GM19023 (cell line): ENCODE results near the gene GATB.

Source experiments
- ATAC-seq: cut with Tn5 transposase; IDR thresholded peaks from one replicate; pipeline ENCODE4 v1.9.1; 2021; ENCODE audit warnings: mild to moderate bottlenecking, moderate library complexity; ENCODE audit not compliant: unreplicated experiment

Gene GATB

GRCh38 chr4:151658959-151659600 lies 101.7 kb downstream of the GATB start:
- no peak for ATAC-seq

DNA sequence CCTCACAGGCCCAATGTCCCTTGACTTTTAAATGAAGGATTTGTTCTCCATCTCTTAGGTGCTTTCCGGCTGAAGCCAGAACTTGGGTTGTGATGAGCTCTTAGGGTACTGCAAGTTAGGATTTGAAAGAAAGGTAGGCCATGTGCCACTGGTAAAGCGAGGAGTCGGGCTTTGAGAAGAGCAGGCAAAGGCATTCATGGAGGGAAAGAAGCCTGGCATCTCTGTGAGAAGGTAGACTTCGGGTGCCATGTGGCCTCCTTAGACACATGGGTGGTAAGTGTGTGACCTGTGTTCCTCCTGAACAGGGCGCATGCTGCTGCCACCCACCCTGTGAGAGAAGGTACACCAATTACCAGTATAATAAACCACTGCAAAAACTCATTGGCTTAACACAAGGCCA lies 102.9 kb downstream of the GATB start:
- ATAC-seq = no peak

GRCh38 chr4:151656058-151656457 lies 104.7 kb downstream of the GATB start:
- no peak for ATAC-seq

DNA sequence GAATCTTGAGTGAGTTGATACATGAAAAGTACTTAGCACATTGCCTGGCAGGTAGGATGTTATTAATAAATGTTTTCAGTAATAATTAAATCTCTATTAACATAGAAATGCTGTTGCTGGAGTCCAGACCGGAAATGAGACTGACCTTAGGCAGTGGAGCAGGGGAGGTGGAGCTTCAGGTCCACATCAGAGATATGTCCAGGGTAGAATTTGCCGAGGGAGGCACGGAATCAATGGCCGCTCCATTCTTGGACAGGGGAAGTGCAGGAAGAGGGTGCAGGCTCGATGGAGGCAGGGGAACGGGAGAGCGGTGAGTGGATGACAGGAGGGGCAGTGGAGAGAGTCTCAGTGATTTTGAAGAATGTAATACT lies 107.3 kb downstream of the GATB start:
- no peak for ATAC-seq

DNA sequence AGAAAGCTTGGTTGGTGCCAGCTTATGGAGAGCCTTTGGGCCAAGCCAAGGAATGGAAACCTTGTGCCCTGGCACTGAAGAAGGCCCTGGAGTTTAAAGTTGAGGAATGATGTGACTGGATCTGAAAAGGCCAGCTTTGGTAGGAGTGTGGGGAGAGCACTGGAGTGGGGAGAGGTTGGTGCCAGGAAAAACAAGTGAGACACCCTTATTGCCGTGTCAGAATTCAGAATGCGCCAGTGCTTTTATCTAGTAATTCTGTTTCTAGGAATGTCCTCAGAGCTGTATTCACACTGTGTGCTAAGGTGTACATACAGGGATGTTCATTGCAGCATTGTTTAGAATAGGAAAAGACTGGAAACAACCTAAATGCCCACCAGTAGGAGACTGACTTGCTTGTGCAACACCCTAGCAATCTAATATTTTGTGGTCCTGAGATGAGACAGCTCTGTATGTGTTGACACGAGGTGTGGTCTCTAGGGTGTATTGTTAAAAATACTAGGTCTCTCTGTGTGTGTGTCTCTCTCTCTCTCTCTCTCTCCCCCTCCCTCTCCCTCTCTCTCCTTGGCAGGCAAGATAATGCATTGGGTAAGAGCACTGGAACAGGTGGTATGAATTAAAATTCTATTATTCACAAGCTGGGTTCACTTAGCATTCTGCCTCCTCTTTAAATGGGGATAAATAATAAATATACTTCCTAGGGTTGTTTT lies 107.8 kb downstream of the GATB start:
- ATAC-seq = no peak

GRCh38 chr4:151651496-151651895 lies 109.3 kb downstream of the GATB start:
- no peak for ATAC-seq

DNA sequence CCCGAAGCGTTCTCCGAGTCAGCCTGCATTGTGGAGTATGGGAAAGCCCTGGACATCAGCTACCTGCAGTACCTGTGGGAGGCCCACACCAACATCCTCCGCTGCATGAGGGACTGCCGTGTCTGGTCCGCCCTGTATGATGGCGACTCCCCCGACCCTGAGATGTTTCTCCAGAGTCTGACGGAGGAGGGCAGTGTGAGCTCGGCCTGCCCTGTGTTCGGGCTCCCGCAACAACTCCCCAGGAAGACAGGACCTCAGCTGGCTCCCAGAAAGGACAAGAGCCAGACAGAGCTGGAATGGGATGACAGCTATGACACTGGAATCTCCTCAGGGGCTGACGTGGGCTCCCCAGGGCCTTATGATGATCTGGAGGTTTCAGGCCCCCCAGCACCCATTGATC lies 111.3 kb downstream of the GATB start:
- ATAC-seq = no peak

DNA sequence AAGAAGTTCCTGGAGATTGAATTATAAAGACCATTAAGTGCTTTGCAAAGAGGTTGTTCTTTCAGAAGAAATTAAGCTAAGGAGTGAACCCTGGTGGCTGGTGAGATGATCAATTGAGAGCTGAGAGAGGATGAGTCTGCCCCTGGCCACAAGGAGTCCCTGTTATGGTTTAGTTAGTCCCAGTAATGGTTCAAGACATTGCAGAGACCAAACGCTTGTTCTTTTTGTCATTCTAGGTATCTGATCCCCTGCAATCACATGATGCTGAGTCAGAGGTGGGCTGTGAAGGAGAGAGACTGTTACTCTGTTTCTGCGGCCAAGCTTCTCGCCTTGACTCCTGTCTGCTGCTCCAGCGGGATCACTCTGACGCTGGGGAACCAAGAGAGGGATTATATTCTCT lies 114.5 kb downstream of the GATB start:
- no peak for ATAC-seq

DNA sequence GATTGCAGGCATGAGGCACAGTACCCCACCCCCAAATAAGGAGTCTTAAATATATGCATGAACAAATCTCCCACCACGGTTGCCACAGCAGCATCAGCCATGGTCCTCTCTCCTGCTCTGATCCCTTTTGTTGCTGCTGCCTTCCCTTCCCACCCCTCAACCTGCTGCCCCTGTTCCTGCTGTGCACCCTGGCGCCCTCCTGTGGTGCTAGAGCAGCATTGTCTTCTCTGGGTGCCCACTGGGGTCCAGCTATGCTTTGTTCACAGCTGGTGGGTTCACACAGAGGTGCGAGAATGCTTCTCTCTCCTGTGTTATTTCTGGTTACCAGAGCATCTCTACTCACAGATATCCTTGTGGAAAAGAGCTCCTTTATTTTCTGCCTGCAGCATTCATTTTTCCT lies 116.2 kb downstream of the GATB start:
- no peak for ATAC-seq

GRCh38 chr4:151643564-151643963 lies 117.2 kb downstream of the GATB start:
- no peak for ATAC-seq

GRCh38 chr4:151641983-151642382 lies 118.8 kb downstream of the GATB start:
- no peak for ATAC-seq

DNA sequence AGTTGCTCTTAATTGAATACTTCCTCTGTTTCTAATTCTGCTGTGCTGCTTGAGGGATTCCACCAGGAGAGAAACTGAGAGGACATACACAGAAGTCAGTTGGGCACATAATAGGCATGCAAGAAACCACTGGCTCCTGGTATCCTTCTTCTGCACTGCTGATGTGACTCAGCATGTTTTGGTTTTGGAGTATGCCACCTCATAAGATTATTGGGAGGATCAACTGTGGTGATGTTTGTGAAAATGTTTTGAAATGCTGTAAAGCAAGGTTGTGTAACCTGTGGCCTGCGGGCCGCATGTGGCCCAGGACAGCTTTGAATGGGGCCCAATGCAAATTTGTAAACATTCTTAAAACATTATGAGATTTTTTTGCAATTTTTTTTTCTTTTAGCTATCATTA lies 119.6 kb downstream of the GATB start:
- no peak for ATAC-seq

DNA sequence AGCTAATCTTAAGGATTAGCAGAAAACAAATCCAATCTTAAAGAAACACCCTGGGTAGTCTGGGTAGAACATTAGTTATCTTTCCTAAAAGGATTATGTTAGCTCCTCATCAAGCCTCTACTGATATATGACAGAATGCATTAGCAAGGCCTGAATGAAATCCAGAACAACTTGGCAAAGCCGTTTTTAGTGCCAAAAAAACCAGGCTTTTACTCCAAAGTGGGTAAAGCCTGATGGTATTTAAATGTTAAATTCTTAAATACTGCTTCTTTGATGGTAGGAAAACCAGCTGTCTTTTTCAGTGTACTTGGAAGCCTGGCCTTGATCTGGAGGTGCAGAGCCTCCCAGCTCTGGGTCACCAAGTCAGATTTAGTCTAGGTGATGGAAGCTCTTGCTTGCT lies 120.4 kb downstream of the GATB start:
- ATAC-seq = no peak

- no peak for ATAC-seq
Observed at GRCh38 chr4:151638295-151638858, 122.4 kb downstream of the GATB start.

DNA sequence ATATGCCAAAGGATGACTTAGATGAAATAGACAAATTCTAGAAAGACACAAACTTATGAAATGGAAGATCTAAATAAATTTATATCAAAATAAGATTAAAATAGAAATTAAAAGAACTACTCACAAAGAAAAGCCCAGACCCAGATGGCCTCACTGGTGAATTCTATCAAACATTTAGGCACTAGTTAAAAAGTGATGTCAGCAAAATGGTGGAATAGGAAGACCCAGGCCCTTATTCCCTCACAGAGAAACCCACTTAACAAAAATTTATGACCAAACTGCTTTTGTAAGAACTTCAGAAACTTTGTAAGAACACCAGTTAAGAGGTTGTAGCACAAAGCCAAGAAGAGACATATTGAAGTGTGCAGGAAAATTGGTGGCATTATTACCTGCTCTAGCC lies 129.5 kb downstream of the GATB start:
- no peak for ATAC-seq

- no peak for ATAC-seq
Observed at GRCh38 chr4:151629097-151629783, 131.6 kb downstream of the GATB start.

DNA sequence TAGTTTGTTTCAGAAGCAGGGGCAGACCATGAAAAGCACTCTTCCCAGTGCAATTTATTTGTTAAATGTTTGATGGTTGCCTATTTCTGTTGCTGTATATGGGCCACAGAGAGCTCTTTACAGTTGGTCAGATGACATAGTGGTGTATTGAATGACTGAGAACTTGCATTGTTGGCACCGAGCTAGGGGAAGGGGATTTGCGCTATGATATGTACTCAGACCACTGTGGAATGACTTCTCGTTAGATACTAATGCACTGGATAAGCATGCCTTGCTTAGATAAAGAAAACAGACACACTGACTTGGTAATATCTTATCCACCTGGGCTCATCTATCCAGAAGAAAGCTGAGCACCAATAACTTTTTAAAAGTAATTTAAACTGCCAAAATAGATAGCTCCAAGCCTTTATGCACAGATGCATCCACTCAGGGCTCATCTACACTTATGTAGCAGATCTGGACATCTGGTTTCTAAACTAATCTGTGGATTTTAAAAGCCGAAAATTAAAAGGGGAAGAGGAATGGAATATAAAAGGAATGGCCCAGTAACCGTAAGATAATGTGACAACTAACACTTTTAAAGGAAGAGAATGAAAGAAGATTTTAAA lies 132.7 kb downstream of the GATB start:
- ATAC-seq = no peak

DNA sequence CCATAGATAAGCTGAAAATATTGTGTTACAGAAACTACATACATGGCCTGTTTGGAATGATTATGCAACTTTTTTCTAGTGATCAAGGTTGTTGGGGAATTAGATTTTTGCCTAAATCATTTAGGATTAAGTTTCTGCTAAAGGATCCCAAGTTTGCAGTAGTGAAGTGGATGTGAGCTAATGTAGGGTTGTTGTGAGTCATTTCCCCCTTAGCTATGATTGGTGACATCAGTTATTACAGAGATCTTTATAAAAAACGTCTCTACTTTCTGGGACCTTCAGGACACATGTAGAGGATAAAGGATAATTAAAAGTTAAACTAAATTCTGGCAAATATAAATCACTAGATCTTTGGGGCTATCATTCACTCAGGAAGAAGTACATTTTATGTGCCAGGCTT lies 133.3 kb downstream of the GATB start:
- ATAC-seq = no peak

GRCh38 chr4:151626751-151627150 lies 134.1 kb downstream of the GATB start:
- ATAC-seq = no peak

DNA sequence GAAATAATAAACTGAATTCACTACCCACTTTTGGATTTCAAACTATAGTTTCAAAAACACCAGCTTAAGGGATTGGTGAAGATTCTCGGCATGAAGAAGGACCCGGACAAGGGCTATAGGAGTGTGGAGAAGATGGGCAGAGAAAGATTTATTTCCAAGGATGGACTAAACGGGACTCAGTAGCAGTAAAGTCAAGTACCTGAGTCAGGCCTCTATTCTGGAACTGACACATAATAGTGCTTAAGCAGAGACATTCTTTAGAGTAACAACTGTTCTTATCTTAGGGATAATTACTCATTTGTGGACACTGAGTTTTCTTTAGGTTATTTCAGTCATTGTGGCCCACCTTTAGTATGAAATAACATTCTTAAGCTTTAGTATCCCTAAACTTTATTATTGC lies 134.6 kb downstream of the GATB start:
- no peak for ATAC-seq
